PC-3 (cell line): ENCODE data around the gene ISCA2. TPM values are rescaled to one million over a fixed set of nuclear protein-coding genes. Genes with fewer than 3 reads are reported as not detected.

Experiments
- ATAC-seq: fragments of 200-7000 bp; cut with Tn5 transposase; 2 replicates; pipeline ENCODE4 v1.9.1; 2020; ENCODE audit warnings: mild to moderate bottlenecking, moderate library complexity
- BruUV-seq: library from RNA; stranded (reverse); fragments of 400-500 nt; replicated peaks from 2 replicates; lab custom pipeline; 2021; lab: Mats Ljungman, UMichigan
- CTCF ChIA-PET: fragments of 300-600 bp; sonication (Branson Sonifier 250); formaldehyde crosslinking; loops from one replicate; lab custom pipeline; 2022; ENCODE audit warnings: antibody characterized with exemption; lab: Charles Lee
- POLR2A ChIA-PET: fragments of 300-600 bp; sonication (Branson Sonifier 250); formaldehyde crosslinking; loops from one replicate; lab custom pipeline; 2022; ENCODE audit warnings: antibody characterized with exemption; ENCODE audit not compliant: unreplicated experiment; lab: Charles Lee
- DNase-seq: peaks from one replicate; pipeline ENCODE4 v3.0.0-alpha.2; 2015
- H2AFZ ChIP-seq: fragments of 300-600 bp; sonication (generic); 2 replicates; pipeline ENCODE4 v1.6.0; 2016; ENCODE audit warnings: antibody characterized with exemption, low read length
- H3F3A ChIP-seq: fragments of 300-600 bp; sonication (generic); one replicate; pipeline ENCODE4 v1.6.0; 2017; ENCODE audit warnings: antibody characterized with exemption, low read length, control low read depth, mild to moderate bottlenecking; ENCODE audit not compliant: unreplicated experiment
- H3K27ac ChIP-seq: fragments of 300-600 bp; sonication (generic); 2 replicates; pipeline ENCODE4 v1.5.1; 2016; ENCODE audit warnings: mild to moderate bottlenecking, low read length
- H3K27me3 ChIP-seq: fragments of 300-600 bp; sonication (generic); 2 replicates; pipeline ENCODE4 v1.6.1; 2016; ENCODE audit warnings: low read length, mixed read lengths
- H3K36me3 ChIP-seq: fragments of 300-600 bp; sonication (generic); 2 replicates; pipeline ENCODE4 v1.6.1; 2016; ENCODE audit warnings: low read depth, mixed run types, low read length, mixed read lengths
- H3K4me1 ChIP-seq: fragments of 300-600 bp; sonication (generic); 2 replicates; pipeline ENCODE4 v1.5.1; 2016; ENCODE audit warnings: low read length; ENCODE audit not compliant: insufficient read depth
- H3K4me2 ChIP-seq: fragments of 300-600 bp; sonication (generic); 2 replicates; pipeline ENCODE4 v1.6.0; 2016; ENCODE audit warnings: low read length
- H3K4me3 ChIP-seq: fragments of 300-600 bp; sonication (generic); 2 replicates; pipeline ENCODE4 v1.5.1; 2016; ENCODE audit warnings: mild to moderate bottlenecking, low read length, mixed read lengths
- H3K79me2 ChIP-seq: fragments of 300-600 bp; sonication (generic); 2 replicates; pipeline ENCODE4 v1.6.1; 2017; ENCODE audit warnings: low read length, mixed read lengths
- H3K9ac ChIP-seq: fragments of 300-600 bp; sonication (generic); 2 replicates; pipeline ENCODE4 v1.6.0; 2016; ENCODE audit warnings: mild to moderate bottlenecking, low read length
- H3K9me2 ChIP-seq: fragments of 300-600 bp; sonication (generic); replicated peaks from 2 replicates; pipeline ENCODE4 v1.6.1; 2016; ENCODE audit warnings: mixed run types, low read length, mixed read lengths
- H3K9me3 ChIP-seq: fragments of 300-600 bp; sonication (generic); 2 replicates; pipeline ENCODE4 v1.6.1; 2016; ENCODE audit warnings: low read length, mixed read lengths
- H4K20me1 ChIP-seq: fragments of 300-600 bp; sonication (generic); 2 replicates; pipeline ENCODE4 v1.6.1; 2016; ENCODE audit warnings: low read length, mixed read lengths
- EZH2 ChIP-seq: fragments of 300-600 bp; sonication (generic); IDR thresholded peaks from one replicate; pipeline ENCODE4 v1.6.1; 2017; ENCODE audit warnings: antibody characterized with exemption, mild to moderate bottlenecking, low read length; ENCODE audit not compliant: unreplicated experiment
- EZH2phosphoT487 ChIP-seq: fragments of 300-600 bp; sonication (generic); IDR thresholded peaks from 2 replicates; pipeline ENCODE4 v1.6.1; 2018; ENCODE audit warnings: mild to moderate bottlenecking, antibody characterized with exemption, low read length, borderline replicate concordance
- intact Hi-C: fragments of 100-400 bp; cut with micrococcal nuclease; formaldehyde crosslinking; loops from 2 replicates; pipeline ENCODE4 v1.9.0; 2023
- total RNA-seq: library from RNA; depleted of rRNA; stranded (reverse); fragments of >200 nt; gene quantifications from 2 replicates; pipeline ENCODE4 v1.2.3, GENCODE V29; 2014
- TF ChIP-seq, protein P1 (sequence below): fragments of 300-600 bp; sonication (generic); conservative IDR thresholded peaks from 2 replicates; pipeline ENCODE4 v1.5.1; 2017; ENCODE audit warnings: antibody characterized with exemption, low read depth, mild to moderate bottlenecking, low read length

The ISCA2 gene
- total RNA-seq, 1 experiment from 2014 or later, result 30.1 TPM

DNA sequence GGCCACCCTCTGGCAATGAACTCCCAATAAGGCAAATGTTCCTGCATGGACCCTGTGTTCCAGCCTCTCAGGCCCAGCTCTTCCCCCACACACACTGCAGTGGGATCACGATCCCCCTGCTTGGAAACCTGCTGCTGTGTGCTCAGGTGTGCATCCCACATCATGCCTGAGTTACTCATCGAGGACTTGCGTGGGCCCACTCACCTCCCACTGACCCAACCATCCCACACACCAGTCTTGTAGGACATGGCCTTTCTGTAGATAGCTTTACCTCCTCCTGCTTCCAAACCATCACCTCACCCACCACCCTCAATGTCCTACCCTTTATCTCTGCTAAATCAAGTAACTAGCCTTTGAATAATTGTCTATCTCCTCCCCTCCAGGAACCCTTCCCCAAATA is 25.1 kb upstream of the ISCA2 start:
- Histone ChIP-seq H3K4me2 (no peak overlapping the region), H3K9me2 (no peaks in the 10 kb centered on the region), H3K9me3 (no peaks in the 10 kb centered on the region), H3K9ac (no peak overlapping the region), H3K27ac (no peak overlapping the region), H3K4me3 (no peak overlapping the region), H2AFZ (no peak overlapping the region), H3K4me1 (no peaks in the 10 kb centered on the region), H3K27me3 (no peaks in the 10 kb centered on the region), H4K20me1 (no peaks in the 10 kb centered on the region), H3F3A (no peaks in the 10 kb centered on the region), H3K36me3 (no peaks in the 10 kb centered on the region), H3K79me2 (no peaks in the 10 kb centered on the region)
- intact Hi-C loops, result no loop called here
- POLR2A ChIA-PET, result no interaction called here
- TF ChIP-seq EZH2phosphoT487, result no peak
- no peak for TF ChIP-seq EZH2
- TF ChIP-seq, protein P1, sequence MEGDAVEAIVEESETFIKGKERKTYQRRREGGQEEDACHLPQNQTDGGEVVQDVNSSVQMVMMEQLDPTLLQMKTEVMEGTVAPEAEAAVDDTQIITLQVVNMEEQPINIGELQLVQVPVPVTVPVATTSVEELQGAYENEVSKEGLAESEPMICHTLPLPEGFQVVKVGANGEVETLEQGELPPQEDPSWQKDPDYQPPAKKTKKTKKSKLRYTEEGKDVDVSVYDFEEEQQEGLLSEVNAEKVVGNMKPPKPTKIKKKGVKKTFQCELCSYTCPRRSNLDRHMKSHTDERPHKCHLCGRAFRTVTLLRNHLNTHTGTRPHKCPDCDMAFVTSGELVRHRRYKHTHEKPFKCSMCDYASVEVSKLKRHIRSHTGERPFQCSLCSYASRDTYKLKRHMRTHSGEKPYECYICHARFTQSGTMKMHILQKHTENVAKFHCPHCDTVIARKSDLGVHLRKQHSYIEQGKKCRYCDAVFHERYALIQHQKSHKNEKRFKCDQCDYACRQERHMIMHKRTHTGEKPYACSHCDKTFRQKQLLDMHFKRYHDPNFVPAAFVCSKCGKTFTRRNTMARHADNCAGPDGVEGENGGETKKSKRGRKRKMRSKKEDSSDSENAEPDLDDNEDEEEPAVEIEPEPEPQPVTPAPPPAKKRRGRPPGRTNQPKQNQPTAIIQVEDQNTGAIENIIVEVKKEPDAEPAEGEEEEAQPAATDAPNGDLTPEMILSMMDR, result no peak
- no TSS peak for BruUV-seq
- ATAC-seq (no peak), DNase-seq (no peak)
- CTCF ChIA-PET, result no interaction called here

DNA sequence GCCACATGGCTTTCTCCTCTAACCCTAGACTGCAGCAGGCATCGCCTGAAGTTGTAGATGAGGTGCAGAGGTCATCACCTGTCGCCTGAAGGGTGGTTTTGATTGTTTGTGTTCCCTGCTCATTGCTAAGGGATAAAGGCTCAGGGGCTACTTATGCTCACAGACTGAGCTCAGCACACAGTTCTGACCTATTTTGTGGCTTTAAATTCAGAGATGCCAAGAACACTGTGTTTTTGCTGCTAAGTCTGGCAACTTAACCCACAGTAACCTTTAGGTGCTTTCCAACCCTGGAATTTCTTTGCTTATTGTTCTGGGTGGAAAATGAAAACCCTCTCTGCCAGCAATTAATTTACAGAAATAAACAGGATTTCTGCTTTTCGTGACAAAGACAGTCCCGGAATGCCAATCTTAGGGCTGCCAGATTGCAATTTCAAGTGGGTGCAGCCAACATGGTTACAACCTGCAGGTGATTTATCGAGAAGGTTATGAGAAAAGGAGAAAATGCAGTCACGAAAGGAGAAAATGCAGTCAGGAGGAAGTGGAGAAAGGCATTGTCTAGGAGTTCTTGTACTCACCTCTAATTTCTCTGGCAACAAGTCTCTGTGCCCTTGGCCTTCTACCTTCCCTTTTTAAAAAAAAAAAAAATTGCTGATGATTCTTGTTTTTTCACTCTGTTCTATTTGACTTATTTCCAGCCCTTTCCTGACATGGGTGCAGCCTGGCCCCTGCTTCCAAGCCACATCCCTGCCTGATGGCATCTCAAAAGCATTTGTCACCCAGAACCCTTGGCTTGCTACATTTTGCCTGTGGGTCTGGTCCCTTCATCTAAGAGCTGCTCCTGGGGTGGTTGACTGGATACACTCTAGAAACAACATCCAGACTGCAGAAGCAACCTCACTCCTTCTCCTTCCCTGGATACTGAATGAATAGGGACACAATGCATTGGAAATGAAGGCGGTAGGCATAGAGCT is 23.7 kb upstream of the ISCA2 start:
- H2AFZ ChIP-seq, result no peak overlapping the region
- BruUV-seq, result no TSS peak
- no peak overlapping the region for H3K27ac ChIP-seq
- no peaks in the 10 kb centered on the region for H3K9me3 ChIP-seq
- CTCF ChIA-PET, result no interaction called here
- no peak overlapping the region for H3K4me3 ChIP-seq
- H3K4me1 ChIP-seq, result no peaks in the 10 kb centered on the region
- H4K20me1 ChIP-seq, result no peaks in the 10 kb centered on the region
- H3K79me2 ChIP-seq, result no peaks in the 10 kb centered on the region
- H3K27me3 ChIP-seq, result no peaks in the 10 kb centered on the region
- H3K36me3 ChIP-seq, result no peaks in the 10 kb centered on the region
- POLR2A ChIA-PET, result no interaction called here
- H3F3A ChIP-seq, result no peaks in the 10 kb centered on the region
- DNase-seq (no peak), ATAC-seq (no peak)
- TF ChIP-seq, protein P1, result no peak
- no peak for TF ChIP-seq EZH2
- TF ChIP-seq EZH2phosphoT487, result no peak
- no peak overlapping the region for H3K9ac ChIP-seq
- intact Hi-C loops, result no loop called here
- H3K9me2 ChIP-seq, result no peaks in the 10 kb centered on the region
- H3K4me2 ChIP-seq, result no peak overlapping the region

DNA sequence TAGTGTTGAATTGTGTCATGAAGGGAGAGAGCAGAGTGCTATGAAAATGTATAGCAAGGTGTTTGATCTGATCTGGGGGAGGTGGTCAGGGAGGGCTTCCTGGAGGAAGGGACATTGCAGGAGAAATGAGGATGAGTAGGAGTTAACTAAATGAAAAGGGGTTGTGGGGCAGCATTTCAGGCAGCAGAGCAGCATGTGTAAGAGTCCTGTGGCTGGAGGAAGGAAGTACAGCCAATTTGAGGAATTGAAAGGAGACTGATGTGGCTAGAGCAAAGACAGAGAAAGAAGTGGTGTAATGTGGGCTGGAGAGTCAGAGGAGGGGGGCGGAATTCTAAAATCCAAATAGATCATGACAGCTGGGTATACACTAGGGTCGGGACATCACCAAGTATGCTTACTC is 21.0 kb upstream of the ISCA2 start:
- no peak for DNase-seq
- H3K4me1 ChIP-seq, result no peaks in the 10 kb centered on the region
- BruUV-seq, result no TSS peak
- TF ChIP-seq, protein P1, result no peak
- TF ChIP-seq EZH2 (no peak), EZH2phosphoT487 (no peak)
- H3K36me3 ChIP-seq, result no peaks in the 10 kb centered on the region
- CTCF ChIA-PET, result no interaction called here
- H2AFZ ChIP-seq, result no peak overlapping the region
- H3K27me3 ChIP-seq, result no peaks in the 10 kb centered on the region
- no peak for ATAC-seq
- no peaks in the 10 kb centered on the region for H4K20me1 ChIP-seq
- no peak overlapping the region for H3K9ac ChIP-seq
- no peaks in the 10 kb centered on the region for H3F3A ChIP-seq
- no peak overlapping the region for H3K4me2 ChIP-seq
- H3K9me2 ChIP-seq, result no peaks in the 10 kb centered on the region
- no peaks in the 10 kb centered on the region for H3K79me2 ChIP-seq
- intact Hi-C loops, result no loop called here
- H3K4me3 ChIP-seq, result no peak overlapping the region
- H3K27ac ChIP-seq, result no peak overlapping the region
- no peaks in the 10 kb centered on the region for H3K9me3 ChIP-seq
- POLR2A ChIA-PET, result no interaction called here
